ENCODE results near the gene STH. TPM values are rescaled to one million over a fixed set of nuclear protein-coding genes. Genes with fewer than 3 reads are reported as not detected.

The STH gene
- total RNA-seq, 1 experiment from 2014 or later, result not detected

GRCh38 chr17:46038414-46038813 is 39.4 kb downstream of the STH start:
- Histone ChIP-seq H3K36me3 (ENCODE audit: control insufficient read depth, insufficient read depth, low read length) (peaks cover 29% of the 10 kb centered on the region), H3K4me3 (ENCODE audit: low read depth in 2 of 2, low read length in 2 of 2) (no peak overlapping the region), H3K27ac (ENCODE audit: low read length) (no peak overlapping the region), H3K4me1 (ENCODE audit: control insufficient read depth, insufficient read depth, low read length) (no peaks in the 10 kb centered on the region), H3K27me3 (ENCODE audit: control insufficient read depth, insufficient read depth, low read length) (no peaks in the 10 kb centered on the region), H3K9me3 (ENCODE audit: control insufficient read depth, insufficient read depth, low read depth, low read length) (no peaks in the 10 kb centered on the region)
- ATAC-seq (no peak), DNase-seq (ENCODE audit: low read depth, low spot score) (no peak)
- intact Hi-C loops (cut with micrococcal nuclease; ENCODE audit: unreplicated experiment) (no loop called here), in situ Hi-C loops (cut with HindIII; ENCODE audit: low pct_unique_long_range_greater_than_20kb, low sequenced_read_pairs) (no loop called here)
- TF ChIP-seq CTCF (IDR thresholded peaks at IDR 0.05) (no peak), REST (IDR thresholded peaks at IDR 0.05; ENCODE audit: insufficient read depth in 1 of 2, low read depth in 2 of 2, low read length in 1 of 2) (no peak), TCF7L2 (IDR thresholded peaks at IDR 0.05; ENCODE audit: low read depth, low read length) (no peak), SIN3A (IDR thresholded peaks at IDR 0.05; ENCODE audit: borderline replicate concordance, insufficient read depth, low read depth, low read length) (no peak), POLR2AphosphoS5 (IDR thresholded peaks at IDR 0.05; ENCODE audit: low read depth, low read length) (no peak)
- CTCF ChIA-PET, result no interaction called here
- no TSS peak for BruUV-seq (replicated peaks)
- POLR2A ChIA-PET, result no interaction called here

GRCh38 chr17:46038937-46039336 is 39.9 kb downstream of the STH start:
- Histone ChIP-seq H3K9me3 (ENCODE audit: control insufficient read depth, insufficient read depth, low read depth, low read length) (no peaks in the 10 kb centered on the region), H3K4me3 (ENCODE audit: low read depth in 2 of 2, low read length in 2 of 2) (no peak overlapping the region), H3K27me3 (ENCODE audit: control insufficient read depth, insufficient read depth, low read length) (no peaks in the 10 kb centered on the region), H3K36me3 (ENCODE audit: control insufficient read depth, insufficient read depth, low read length) (peaks cover 30% of the 10 kb centered on the region), H3K27ac (ENCODE audit: low read length) (no peak overlapping the region), H3K4me1 (ENCODE audit: control insufficient read depth, insufficient read depth, low read length) (no peaks in the 10 kb centered on the region)
- in situ Hi-C loops (cut with HindIII; ENCODE audit: low pct_unique_long_range_greater_than_20kb, low sequenced_read_pairs) (no loop called here), intact Hi-C loops (cut with micrococcal nuclease; ENCODE audit: unreplicated experiment) (no loop called here)
- no TSS peak for BruUV-seq (replicated peaks)
- ChIA-PET POLR2A (no interaction called here), CTCF (interaction anchor here (0.5 to 0.6 kb wide), 2 partner anchors 126 to 207 kb away, joined by 5 read pairs; no protein-coding TSS in a partner anchor)
- TF ChIP-seq TCF7L2 (IDR thresholded peaks at IDR 0.05; ENCODE audit: low read depth, low read length) (no peak), CTCF (IDR thresholded peaks at IDR 0.05) (no peak), REST (IDR thresholded peaks at IDR 0.05; ENCODE audit: insufficient read depth in 1 of 2, low read depth in 2 of 2, low read length in 1 of 2) (no peak), POLR2AphosphoS5 (IDR thresholded peaks at IDR 0.05; ENCODE audit: low read depth, low read length) (no peak), SIN3A (IDR thresholded peaks at IDR 0.05; ENCODE audit: borderline replicate concordance, insufficient read depth, low read depth, low read length) (no peak)
- ATAC-seq (no peak), DNase-seq (ENCODE audit: low read depth, low spot score) (no peak)
